HepG2 (cell line): ENCODE results near the gene SPG7. TPM values are rescaled to one million over a fixed set of nuclear protein-coding genes. Genes with fewer than 3 reads are reported as not detected.

ENCODE experiments used
- EZH2 ChIP-seq: conservative IDR thresholded peaks from 2 replicates; pipeline ENCODE4 v1.6.1; 2012; ENCODE audit warnings: mild to moderate bottlenecking, low read depth, low read length, moderate library complexity
- HDAC6 ChIP-seq: fragments of 200-600 bp; sonication (generic); IDR thresholded peaks from 2 replicates; pipeline ENCODE4 v1.7.0; 2017; ENCODE audit warnings: mild to moderate bottlenecking, antibody characterized with exemption, low read length, low read depth
- KAT2B ChIP-seq: fragments of 150-350 bp; IDR thresholded peaks from 2 replicates; pipeline ENCODE4 v1.6.1; 2014; ENCODE audit warnings: low read depth, low read length, borderline replicate concordance
- NFIC ChIP-seq: IDR thresholded peaks from 2 replicates; pipeline ENCODE4 v1.6.1; 2012; ENCODE audit warnings: mild to moderate bottlenecking, low read length, inconsistent platforms
- NRL ChIP-seq: sonication (generic); formaldehyde crosslinking; IDR thresholded peaks from 2 replicates; pipeline ENCODE4 v1.5.0; 2020; ENCODE audit warnings: missing genetic modification reagents, mild to moderate bottlenecking, moderate library complexity, borderline replicate concordance
- POLR2A ChIP-seq, 2 experiments: IDR thresholded peaks; 2 replicates each; pipeline ENCODE4 v1.6.1; 2011; ENCODE audit warnings: low read depth in 2 of 2, low read length in 2 of 2, mild to moderate bottlenecking in 1 of 2, moderate library complexity in 1 of 2; ENCODE audit not compliant: insufficient read depth in 1 of 2
- PRDM4 ChIP-seq: sonication (generic); formaldehyde crosslinking; IDR thresholded peaks from 2 replicates; pipeline ENCODE4 v1.9.0; 2021; ENCODE audit warnings: missing genetic modification reagents, borderline replicate concordance
- RFX5 ChIP-seq: IDR thresholded peaks from 2 replicates; pipeline ENCODE4 v1.6.1; 2011; ENCODE audit warnings: low read depth, low read length, improper control_type of control experiment
- SOX6 ChIP-seq, 2 experiments: fragments of 450-650 bp in 1 of 2; sonication (generic) in 1 of 2; formaldehyde crosslinking in 1 of 2; IDR thresholded peaks; 2 replicates each; pipeline versions ENCODE4 v1.4.0 to v1.6.1; 2017 to 2020; ENCODE audit warnings: antibody characterized with exemption in 1 of 2, mild to moderate bottlenecking in 1 of 2, missing genetic modification reagents in 1 of 2
- SRF ChIP-seq: IDR thresholded peaks from 2 replicates; pipeline ENCODE4 v1.6.1; 2011; ENCODE audit warnings: mild to moderate bottlenecking, low read depth, low read length, moderate library complexity
- TFE3 ChIP-seq: IDR thresholded peaks from 2 replicates; pipeline ENCODE4 v1.6.1; 2016
- TGIF2 ChIP-seq: IDR thresholded peaks from 2 replicates; pipeline ENCODE4 v1.6.1; 2016; ENCODE audit warnings: control low read depth, missing compliant biosample characterization
- ZBTB25 ChIP-seq: IDR thresholded peaks from 2 replicates; pipeline ENCODE4 v1.6.1; 2018; ENCODE audit warnings: missing genetic modification reagents
- ZBTB3 ChIP-seq: sonication (generic); formaldehyde crosslinking; IDR thresholded peaks from 2 replicates; pipeline ENCODE4 v1.4.0; 2020; ENCODE audit warnings: low read depth, mild to moderate bottlenecking, moderate library complexity, missing genetic modification reagents, borderline replicate concordance
- ZBTB38 ChIP-seq: sonication (generic); formaldehyde crosslinking; IDR thresholded peaks from 2 replicates; pipeline ENCODE4 v1.5.1; 2020; ENCODE audit warnings: mild to moderate bottlenecking, missing genetic modification reagents
- ZBTB8A ChIP-seq: sonication (generic); formaldehyde crosslinking; IDR thresholded peaks from 2 replicates; pipeline ENCODE4 v1.4.0; 2020; ENCODE audit warnings: mild to moderate bottlenecking, low read depth, missing genetic modification reagents, borderline replicate concordance
- ZNF281 ChIP-seq: sonication (generic); formaldehyde crosslinking; IDR thresholded peaks from 2 replicates; pipeline ENCODE4 v1.4.0; 2020; ENCODE audit warnings: missing genetic modification reagents, borderline replicate concordance
- ZNF414 ChIP-seq: sonication (generic); formaldehyde crosslinking; IDR thresholded peaks from 2 replicates; pipeline ENCODE4 v1.5.0; 2020; ENCODE audit warnings: missing genetic modification reagents
- ZNF660 ChIP-seq: sonication (generic); formaldehyde crosslinking; IDR thresholded peaks from 2 replicates; pipeline ENCODE4 v1.5.1; 2020; ENCODE audit warnings: mild to moderate bottlenecking, low read depth, missing genetic modification reagents, borderline replicate concordance
- ZSCAN21 ChIP-seq: sonication (generic); formaldehyde crosslinking; IDR thresholded peaks from 2 replicates; pipeline ENCODE4 v1.8.0; 2022; ENCODE audit warnings: mild to moderate bottlenecking, missing genetic modification reagents, moderate library complexity, borderline replicate concordance
- polyA plus RNA-seq, 8 experiments: library from polyadenylated mRNA; depleted of rRNA in 3 of 8; stranded (reverse) in 7 of 8; unstranded in 1 of 8; fragments of >200 nt; fragmentation: Illumina TruSeq in 4 of 8; extraction: Trizol in 4 of 8; gene quantifications; 2 replicates each; pipeline versions ENCODE4 v1.2.1 to v1.2.3, GENCODE V29; 2011 to 2016; ENCODE audit warnings: low read depth in 4 of 8, missing spikeins in 1 of 8, mixed read lengths in 1 of 8; ENCODE audit not compliant: insufficient read depth in 1 of 8
- total RNA-seq, 5 experiments: library from RNA; depleted of rRNA; stranded (reverse); fragments of >200 nt; fragmentation: Illumina TruSeq; extraction: Trizol; gene quantifications; 2 replicates each; pipeline ENCODE4 v1.2.3, GENCODE V29; 2016; ENCODE audit warnings: low read depth in 1 of 5

The SPG7 gene
- total and polyA plus RNA-seq, 2 of the 13 experiments (the other 11 are each of a cell fraction or from before 2014, with no cell fraction given), result 66.0 to 136 TPM

- TF ChIP-seq PRDM4 (0 out of 2 replicates have a peak, but pooled peaks have one; percentile 41), TFE3 (CRISPR knock-in tag) (peak; percentile 53), KAT2B (no peak), RFX5 (peak; percentile 84), ZBTB3 (peak; percentile 66; the same call in 1 of the 2 replicates), ZBTB8A (CRISPR knock-in tag) (no peak; the same call in 1 of the 2 replicates), SOX6 (IDR thresholded peaks at IDR 0.05) (no peak), SOX6 (CRISPR knock-in tag; IDR thresholded peaks at IDR 0.05) (peak; percentile 48), ZSCAN21 (CRISPR knock-in tag) (peak; percentile 95), SRF (peak; percentile 35; the same call in 1 of the 2 replicates), EZH2 (no peak), ZBTB25 (CRISPR knock-in tag) (peak; percentile 89), POLR2A (IDR thresholded peaks at IDR 0.05; ENCODE audit: insufficient read depth in 1 of 2, low read depth in 2 of 2, low read length in 2 of 2) (peak; percentile 99), ZNF414 (CRISPR knock-in tag) (peak; percentile 96), TGIF2 (CRISPR knock-in tag) (peak; percentile 90), ZBTB38 (peak; percentile 70), ZNF660 (CRISPR knock-in tag) (no peak), NFIC (0 out of 2 replicates have a peak, but pooled peaks have one; percentile 56), HDAC6 (no peak), ZNF281 (CRISPR knock-in tag) (peak; percentile 57; the same call in 1 of the 2 replicates), NRL (peak; percentile 69)
Observed at GRCh38 chr16:89560378-89561141, 52.4 kb downstream of the SPG7 start, which contains the start of gene RPL13 (continued).
